ENCODE data around the gene NEUROD6.

DNA sequence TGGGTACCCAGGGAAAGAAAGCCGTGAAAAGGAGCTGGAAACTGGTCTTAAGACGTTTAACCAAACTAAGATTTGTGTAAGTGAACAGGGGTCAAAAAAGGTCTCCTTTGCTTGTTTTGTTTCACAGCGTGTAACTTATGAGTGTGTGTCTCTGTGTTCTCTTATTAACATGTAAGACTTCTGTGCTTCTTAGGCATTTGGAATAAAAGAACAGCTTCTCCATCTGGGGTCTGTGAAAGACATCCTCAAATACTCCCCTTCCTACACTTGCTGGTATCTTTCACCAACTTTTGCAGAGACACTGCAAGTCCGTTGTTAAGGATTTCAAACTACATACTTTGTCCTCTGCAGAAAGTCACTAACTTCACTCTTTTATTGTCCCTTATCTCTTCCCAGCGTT is 615 bp upstream of the NEUROD6 start:
- TF ChIP-seq GATA2 (IDR thresholded peaks at IDR 0.05; ENCODE audit: low read depth, low read length) (no peak), GATA3 (IDR thresholded peaks at IDR 0.05; ENCODE audit: low read depth, low read length) (no peak)

All from SH-SY5Y (cell line).